Renal cortical epithelial cell (primary cell): ENCODE data around the gene TTLL11. TPM values are rescaled to one million over a fixed set of nuclear protein-coding genes. Genes with fewer than 3 reads are reported as not detected.
A peak's percentile ranks its signal among the peaks of the same experiment; 100 is the strongest.

Experiments
- DNase-seq: peaks from one replicate; pipeline ENCODE4 v3.0.0-alpha.2; 2011; ENCODE audit warnings: low read depth
- total RNA-seq: library from RNA; depleted of rRNA; stranded (reverse); fragments of >200 nt; gene quantifications from 2 replicates; pipeline ENCODE4 v1.2.3, GENCODE V29; 2014

TTLL11 gene
- total RNA-seq, 1 donor from 2014 or later = 6.7 TPM

GRCh38 chr9:121975801-121976277, 117.3 kb downstream of the TTLL11 start:
- peak; percentile 98 for DNase-seq

- DNase-seq = no peak
Measured at GRCh38 chr9:121974421-121974820, 118.7 kb downstream of the TTLL11 start.

GRCh38 chr9:121972501-121972981, 120.6 kb downstream of the TTLL11 start:
- peak; percentile 98 for DNase-seq

GRCh38 chr9:121968056-121968455, 125.1 kb downstream of the TTLL11 start:
- DNase-seq = no peak

GRCh38 chr9:121966706-121967105, 126.4 kb downstream of the TTLL11 start:
- DNase-seq = no peak

- DNase-seq = no peak
Measured at GRCh38 chr9:121963528-121963995, 129.5 kb downstream of the TTLL11 start.

DNA sequence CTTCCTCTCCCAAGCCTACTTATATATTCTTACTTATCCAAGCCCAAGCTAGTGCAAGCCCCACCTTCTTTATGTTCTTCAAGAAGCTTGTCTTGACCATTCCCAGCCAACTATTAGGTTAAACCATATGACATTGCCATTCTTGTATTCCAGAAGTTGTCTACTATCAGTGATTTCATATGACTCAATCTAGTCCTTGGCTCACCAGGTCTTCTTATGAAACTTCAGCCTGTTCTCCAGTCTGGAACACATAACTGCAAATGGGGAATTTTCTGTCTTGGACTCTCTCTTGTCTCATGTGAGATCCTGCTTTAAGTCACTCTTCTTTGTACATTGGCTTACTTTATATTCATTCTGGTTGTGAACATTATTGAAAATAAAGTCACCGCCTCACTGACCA, 130.7 kb downstream of the TTLL11 start:
- DNase-seq = no peak

DNA sequence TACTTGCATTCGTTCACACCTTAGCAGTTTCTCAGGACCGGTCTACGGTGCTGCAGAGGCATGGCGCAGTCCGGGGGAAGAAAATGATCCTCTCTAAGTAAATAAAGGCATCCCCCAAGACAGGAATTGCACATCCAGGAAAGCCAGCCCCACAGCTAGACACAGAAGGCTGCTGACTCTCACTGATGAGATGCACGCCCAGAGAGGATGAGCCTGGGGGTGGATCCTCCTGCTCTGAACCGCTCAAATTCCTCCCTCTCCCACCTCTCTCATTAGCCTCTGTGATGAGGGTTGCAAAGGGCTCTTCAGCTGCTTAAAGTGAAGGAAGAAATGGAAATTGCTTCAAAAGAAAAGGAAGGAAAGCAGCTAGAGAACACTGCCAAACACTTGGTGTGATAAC, 132.4 kb downstream of the TTLL11 start:
- DNase-seq = no peak

- no peak for DNase-seq
Measured at GRCh38 chr9:121958530-121958929, 134.6 kb downstream of the TTLL11 start.

DNA sequence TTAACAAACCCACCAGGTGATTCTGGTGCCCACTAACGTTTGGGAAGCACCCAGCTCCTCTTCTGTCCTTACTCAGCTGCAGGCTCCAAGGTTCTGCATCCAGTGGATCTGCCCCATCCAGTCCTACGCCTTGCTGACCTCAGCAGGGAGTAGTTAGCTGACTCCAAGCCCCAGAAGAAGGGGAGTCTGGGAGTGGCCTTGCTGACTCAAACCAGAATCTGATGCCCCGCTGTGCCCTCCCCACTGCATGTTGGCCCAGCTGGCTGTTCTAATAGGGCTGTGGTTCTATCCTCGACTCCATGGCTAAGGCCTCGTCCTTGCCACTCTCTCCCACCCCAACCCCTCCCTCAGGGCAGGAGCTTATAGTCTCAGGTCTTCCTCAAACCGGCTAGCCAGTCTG, 136.3 kb downstream of the TTLL11 start:
- DNase-seq = no peak

DNA sequence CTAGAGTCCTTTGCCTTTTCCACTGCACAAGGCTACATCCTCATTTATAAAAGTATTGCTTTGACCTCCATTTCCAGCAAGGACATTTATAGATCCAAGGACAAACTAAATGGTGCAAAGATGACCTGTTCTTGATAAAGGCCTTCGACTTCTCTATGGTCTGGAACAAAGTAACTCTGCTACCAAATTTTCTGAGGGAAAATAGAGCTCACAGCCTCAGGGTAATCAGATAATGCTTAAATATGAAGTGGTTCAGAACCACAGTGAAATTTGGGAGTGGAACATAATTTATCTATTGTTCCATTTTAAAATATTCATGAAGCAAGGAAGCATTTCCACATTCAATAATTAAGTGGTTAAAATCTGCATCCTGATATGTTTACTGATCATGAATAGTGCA, 137.5 kb downstream of the TTLL11 start:
- no peak for DNase-seq

DNA sequence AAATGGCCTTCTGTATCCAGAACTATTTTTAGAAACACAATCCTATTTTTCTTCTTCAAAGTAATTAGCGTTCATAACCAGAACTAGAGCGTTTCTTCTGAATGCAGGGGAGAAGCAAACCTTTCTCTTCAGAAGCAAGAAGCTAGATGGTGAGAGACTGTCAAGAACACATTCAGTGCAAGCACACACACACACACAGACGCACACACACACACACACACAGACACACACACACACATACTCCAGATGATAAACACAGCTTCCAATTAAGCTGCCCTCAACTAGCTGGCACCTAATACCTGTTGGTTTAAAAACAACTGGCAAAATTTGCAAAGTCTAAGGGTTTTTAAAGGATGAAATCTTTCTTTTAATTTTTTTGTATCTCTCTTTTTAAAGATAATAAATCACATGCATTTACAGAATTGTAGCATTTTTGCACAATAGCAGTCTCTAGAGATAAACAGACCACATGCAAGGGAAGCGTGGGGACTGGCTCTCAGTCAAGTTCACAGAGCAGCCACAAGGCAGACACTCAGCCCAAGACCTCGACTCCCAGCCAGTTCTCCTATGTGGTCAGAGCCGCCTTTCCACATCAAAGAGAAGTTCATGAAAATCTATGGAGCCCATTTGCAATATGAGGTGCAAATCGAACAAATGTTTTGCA, 138.5 kb downstream of the TTLL11 start:
- no peak for DNase-seq

GRCh38 chr9:121952611-121953010, 140.5 kb downstream of the TTLL11 start:
- DNase-seq = no peak

- DNase-seq = no peak
Measured at GRCh38 chr9:121950866-121951265, 142.2 kb downstream of the TTLL11 start.

DNA sequence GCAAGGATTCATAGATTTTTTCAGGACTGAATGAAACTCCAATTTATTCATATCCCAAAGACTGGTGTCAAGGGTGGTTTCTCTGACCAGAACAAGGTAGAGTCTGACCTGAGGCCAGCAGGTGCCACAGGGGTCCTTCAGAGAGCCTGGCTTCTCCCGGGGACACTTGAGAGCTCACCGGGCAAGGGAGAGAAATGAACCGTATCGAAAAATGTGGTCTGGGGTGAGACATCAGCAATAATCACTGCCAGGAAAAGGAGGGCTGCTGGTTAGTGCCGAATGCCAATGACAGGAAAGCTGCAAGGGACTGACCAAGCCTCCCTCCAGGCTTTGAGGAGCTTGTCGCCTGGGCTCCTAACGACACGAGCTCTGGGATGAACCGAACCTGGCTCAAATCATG, 142.7 kb downstream of the TTLL11 start:
- DNase-seq = peak; percentile 67

GRCh38 chr9:121949766-121950165, 143.3 kb downstream of the TTLL11 start:
- DNase-seq = no peak

GRCh38 chr9:121949364-121949763, 143.7 kb downstream of the TTLL11 start:
- DNase-seq = peak; percentile 21

DNA sequence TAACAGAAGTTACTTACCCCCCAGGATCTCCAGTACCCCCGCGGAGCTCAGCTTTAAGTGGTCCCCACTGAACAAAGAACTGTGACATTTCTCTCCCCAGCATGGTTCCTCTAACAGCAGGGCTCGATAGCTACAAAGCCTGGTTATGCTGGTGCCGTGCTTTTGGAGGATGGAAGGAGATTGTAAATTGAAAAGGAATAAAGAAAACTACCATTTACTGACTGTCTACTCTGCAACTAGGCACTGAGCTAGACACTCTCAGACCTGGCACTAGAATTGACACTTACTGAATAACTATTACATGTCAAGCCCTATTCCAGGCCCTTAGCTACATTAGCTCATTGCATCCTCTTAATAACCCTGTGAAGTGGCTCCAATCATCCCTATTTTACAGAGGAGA, 145.3 kb downstream of the TTLL11 start:
- no peak for DNase-seq

- no peak for DNase-seq
Measured at GRCh38 chr9:121946465-121946864, 146.6 kb downstream of the TTLL11 start.

DNA sequence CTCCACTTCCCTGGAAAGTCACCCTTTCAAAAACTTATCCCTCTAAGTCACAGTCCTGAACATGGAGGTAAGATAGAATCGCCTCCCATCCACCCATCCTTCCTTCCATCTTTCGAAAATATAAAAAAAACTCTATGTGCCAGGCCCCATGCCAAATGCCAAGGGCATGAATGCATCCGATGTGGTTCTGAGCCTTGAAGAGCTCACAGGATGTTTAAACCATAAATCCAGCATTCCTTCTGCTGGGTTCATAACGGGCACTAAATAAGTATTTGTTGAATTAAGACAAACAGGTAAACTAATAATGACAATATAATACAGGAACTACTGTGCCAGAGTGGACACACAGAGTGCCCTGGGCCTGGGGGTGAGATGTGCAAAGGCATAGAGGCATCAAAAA, 147.3 kb downstream of the TTLL11 start:
- peak; percentile 58 for DNase-seq

DNA sequence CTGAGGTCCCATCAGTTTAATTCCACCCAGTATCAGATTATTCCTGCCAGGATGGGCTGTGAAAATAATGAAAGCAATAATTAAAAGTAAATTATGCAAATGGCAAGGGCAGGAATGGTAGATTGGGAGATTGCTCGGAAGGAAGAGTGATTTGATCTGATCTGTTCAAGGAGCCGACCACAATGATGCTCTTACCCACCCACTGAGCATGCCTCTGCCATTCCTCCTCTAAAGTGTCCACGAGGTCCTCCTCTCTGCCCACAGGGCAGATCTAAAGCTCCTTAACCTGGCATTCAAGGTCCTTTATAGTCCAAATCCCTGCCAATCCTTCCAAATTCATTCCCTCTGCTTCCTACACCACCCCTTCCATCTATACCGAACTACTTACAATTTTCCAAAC, 147.8 kb downstream of the TTLL11 start:
- DNase-seq = no peak

- DNase-seq = peak; percentile 35
Measured at GRCh38 chr9:121944711-121945191, 148.4 kb downstream of the TTLL11 start.

DNA sequence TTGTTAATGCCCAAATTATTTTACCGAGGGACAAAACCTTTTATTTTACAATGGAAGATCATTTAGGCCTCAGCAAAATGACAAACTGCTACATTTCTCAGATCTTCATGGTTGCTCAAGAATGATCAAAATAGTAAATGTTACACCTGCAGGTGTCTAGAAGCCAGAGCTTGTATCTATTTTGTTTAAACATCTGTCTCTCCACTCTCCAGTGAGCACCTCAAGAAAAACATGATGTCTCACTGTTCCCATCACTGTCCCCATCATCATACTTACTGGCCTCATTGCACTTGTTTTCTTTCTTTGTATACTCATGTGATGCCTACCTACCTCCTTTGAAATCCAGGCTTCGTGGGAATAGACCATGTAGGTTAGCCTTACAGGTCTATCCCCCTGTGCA, 149.6 kb downstream of the TTLL11 start:
- DNase-seq = no peak
